ENCODE results near the gene APOC1.
"Not testable (repeated sequence)": the region's sequence is repeated elsewhere in the genome, so short reads cannot be mapped to it uniquely, and the experiment has no call there.

Gene APOC1

DNA sequence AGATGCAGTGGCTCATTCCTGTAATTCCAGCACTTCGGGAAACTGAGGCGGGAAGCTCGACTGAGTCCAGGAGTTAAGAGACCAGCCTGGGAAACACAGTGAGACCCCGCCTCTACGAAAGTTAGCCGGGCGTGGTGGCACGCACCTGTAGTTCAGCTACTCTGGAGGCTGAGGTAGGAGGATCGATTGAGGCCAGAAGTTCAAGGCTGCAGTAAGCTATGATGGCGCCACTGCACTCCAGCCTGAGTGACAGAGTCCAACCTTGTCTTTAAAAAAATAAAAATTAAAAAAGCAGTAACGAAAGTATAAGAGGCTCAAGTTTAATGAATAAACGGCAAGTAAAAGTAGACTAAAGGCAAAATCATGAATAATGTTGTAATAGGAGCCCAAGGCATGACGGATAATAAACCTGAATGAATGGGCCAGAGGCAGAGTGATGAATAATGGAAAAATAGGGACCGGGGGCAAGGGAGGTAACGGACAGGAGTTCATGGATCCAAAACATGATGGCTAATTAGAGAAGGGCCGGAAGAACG lies 24.5 kb upstream of the APOC1 start:
- no peak for DNase-seq

DNA sequence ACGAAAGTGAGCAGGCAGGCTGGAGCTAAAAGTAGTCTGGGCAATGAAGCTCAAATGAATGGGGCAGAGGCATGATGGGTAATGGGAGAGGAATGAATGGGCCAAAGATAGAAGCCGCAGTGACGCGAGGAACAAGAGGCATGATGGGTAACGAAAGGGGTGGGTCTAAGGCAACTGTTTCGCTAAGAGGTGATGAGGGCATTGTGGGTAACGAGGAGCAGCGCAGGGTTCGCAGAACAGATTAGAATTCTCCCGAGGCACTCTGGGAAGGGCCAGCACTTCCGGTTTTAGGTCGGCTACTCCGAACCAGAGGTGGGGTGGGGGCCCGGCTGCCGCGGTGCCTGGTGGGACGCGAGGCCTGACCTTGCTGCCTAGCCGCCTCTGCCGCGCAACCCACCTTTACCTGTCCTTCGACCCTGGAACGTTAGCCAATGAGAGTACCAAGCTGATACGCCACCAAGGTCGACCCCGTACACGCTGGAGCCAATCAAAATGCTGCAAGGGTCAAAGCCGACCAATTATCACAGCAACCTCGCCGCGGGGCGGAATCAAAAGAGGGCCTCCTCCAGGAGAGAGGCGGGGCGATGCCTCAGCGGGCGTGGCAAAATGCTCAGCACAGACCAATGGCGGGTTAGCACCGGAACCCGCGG lies 23.9 kb upstream of the APOC1 start:
- peak; percentile 93 to 100 (median 100) for DNase-seq

DNA sequence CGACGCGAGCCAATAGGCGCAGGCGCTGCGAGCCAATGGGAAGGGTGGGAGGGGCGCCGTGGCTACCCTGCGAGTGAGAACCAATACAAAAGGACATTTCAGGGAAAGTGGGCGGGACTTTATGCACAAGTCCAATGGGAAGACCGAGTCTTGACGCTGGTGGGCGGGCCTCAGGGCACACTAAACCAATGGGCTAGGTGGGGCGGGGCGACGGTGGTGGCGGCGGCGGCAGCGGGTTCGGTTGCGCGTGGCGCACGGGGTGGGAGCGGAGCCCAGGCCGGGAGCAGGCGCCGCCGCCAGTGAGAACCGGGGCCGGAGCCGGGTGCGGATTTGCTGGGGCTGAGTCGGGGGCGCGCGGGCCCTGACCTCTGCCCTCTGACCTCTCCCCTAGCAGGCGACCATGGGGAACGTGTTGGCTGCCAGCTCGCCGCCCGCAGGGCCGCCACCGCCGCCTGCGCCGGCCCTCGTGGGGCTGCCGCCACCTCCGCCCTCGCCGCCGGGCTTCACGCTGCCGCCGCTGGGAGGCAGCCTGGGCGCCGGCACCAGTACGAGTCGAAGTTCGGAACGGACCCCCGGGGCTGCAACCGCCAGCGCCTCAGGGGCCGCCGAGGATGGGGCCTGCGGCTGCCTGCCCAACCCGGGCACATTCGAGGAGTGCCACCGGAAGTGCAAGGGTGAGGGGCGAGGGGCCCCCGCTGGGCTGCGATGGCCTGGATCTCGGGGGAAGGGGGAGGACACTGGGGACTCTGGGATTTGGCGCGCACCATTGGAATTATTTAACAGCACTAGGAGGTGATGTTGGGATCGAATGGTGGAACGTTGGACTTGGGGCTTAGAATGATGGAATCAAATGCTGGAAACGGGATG lies 23.2 kb upstream of the APOC1 start, which contains the start of gene TOMM40:
Gene TOMM40 (plus strand): TSS at position 239 of the 867 bp plus-strand sequence. CDS start 162 bp downstream, at position 401.
- DNase-seq, result peak in 6 of 56 donors; percentile 15 to 100 (median 100)

DNA sequence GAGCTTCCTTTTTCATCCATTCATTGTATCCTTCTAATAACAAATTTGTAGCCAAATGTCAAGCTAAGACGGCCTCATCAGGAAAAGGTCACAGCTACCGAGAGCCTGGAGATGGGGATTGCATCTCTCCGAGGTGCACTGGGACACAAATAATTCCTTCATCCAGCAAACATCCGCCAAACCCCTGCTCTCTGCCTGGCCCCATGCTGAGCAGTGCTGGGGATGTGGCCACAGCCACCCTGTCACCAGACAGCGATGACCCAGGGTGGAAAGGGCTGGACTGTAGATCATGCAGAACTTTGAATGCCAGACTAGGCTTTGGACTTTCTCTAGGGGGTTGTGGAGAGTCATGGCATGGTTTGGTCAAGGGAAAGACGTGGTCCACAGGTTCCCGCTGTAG lies 21.5 kb upstream of the APOC1 start:
- DNase-seq, result no peak

DNA sequence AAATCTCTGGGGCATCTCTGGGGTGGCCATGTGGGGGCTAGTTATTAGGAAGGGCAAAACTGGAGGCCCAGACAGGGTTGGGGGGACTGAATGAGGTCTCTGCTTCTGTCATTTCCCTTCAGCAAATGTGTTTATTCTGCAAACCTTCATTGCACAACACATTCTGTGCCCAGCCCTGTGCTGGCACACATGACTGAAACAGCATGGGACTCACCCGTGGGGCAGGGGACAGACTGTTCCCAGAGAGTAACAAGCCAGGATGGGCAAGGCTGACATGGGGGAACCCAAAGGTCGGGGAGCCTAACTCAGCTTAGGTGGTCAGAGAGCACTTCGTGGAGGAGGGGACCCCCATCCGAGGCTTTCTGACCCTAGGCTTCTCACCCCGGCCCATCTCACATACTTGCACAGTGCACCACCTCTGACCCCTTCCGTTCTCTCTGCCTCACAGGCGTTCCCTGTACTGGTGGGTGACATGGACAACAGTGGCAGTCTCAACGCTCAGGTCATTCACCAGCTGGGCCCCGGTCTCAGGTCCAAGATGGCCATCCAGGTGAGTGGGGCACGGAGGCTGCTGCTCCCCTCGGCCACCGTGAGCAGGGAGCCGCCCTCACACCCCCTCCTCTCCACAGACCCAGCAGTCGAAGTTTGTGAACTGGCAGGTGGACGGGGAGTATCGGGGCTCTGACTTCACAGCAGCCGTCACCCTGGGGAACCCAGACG lies 20.9 kb upstream of the APOC1 start:
- no peak for DNase-seq

DNA sequence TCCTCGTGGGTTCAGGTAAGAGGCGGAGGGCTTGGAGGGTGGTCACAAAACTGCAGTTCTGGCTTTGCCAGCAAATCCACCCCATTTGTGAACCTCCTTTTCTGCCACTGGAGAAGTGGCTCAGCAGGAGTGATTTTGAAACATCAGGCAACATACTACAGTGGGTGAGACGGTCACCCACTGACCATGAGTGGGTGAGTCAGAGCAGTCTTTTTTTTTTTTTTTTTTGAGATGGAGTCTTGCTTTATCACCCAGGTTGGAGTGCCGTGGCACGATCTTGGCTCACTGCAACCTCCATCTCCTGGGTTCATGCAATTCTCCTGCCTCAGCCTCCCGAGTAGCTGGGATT lies 20.4 kb upstream of the APOC1 start:
- no peak for DNase-seq

DNA sequence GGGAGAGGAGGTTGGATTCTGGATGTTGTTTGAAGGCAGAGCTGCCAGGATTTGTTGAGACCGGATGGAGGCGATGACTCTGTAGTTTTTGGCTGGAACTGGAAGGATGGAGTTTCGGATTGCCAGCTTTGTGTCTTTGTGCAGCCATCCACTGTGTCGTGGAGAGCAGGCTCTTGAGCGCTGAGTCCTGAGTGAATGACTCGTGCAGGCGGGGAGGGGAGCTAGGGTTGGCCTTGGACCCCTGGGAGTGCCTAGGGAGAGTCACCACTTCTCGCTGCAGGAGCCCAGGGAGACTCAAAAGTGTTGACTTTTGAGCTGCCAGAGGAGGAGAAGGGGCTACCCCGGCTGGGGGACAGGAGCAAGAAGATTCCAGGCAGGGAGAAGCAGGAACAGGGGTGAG lies 19.5 kb upstream of the APOC1 start:
- DNase-seq, result no peak

DNA sequence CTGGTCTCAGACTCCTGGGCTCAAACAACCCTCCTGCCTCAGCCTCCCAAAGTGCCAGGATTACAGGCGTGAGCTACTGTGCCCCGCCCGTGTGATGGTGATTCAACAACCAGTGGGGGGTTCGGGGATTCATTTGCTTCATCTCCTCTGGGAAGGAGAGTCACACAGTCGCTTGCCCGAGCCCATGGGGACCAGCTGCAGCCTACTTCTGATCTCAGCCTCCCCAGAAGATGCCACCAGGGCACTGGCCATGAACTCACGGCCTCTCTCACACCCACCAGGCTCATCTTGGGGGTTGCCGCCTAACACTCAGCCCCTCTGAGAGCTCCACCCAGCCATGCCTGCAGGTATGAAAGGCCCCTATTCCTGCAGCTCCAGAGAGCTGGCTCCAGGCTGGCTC lies 16.6 kb upstream of the APOC1 start:
- no peak for DNase-seq

DNA sequence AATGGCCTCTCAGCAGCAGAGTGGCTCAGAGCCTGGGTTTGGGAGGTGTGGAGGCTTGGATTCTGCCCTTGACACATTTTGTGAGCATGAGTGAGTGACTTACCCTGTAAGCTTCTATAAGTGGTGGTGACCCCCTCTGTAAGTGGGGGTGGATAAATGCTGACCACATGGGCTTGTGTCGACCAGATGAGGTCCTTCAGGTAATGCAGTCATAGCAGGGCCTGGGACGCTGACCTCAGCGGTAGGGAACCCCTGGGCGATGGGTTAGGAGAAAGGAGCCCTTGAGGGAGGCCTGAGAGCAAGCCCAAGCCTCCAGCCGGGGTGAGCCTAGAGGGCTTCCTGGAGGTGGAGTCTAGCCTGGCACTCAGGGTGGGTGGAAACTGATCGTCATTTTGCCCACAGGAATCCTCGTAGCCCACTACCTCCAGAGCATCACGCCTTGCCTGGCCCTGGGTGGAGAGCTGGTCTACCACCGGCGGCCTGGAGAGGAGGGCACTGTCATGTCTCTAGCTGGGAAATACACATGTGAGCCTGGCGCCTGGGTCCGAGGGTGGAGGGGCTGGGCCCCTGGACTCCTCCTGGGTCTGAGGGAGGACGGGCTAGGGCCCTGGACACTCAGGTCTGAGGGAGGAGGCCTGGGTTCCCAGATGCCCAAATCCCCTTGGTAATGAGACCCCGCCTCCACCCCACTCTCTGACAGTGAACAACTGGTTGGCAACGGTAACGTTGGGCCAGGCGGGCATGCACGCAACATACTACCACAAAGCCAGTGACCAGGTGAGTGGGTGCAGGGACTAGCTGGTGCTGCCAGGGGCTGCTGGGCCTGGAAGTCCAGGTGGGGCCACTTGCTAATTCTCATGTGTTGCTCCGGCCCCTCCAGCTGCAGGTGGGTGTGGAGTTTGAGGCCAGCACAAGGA lies 13.8 kb upstream of the APOC1 start:
- DNase-seq, result no peak

DNA sequence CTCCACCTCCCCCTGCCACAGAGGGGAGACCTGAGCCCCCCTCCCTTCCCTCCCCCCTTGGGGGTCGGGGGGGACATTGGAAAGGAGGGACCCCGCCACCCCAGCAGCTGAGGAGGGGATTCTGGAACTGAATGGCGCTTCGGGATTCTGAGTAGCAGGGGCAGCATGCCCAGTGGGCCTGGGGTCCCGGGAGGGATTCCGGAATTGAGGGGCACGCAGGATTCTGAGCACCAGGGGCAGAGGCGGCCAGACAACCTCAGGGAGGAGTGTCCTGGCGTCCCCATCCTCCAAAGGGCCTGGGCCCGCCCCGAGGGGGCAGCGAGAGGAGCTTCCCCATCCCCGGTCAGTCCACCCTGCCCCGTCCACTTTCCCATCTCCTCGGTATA lies 11.2 kb upstream of the APOC1 start:
- DNase-seq, result no peak

DNA sequence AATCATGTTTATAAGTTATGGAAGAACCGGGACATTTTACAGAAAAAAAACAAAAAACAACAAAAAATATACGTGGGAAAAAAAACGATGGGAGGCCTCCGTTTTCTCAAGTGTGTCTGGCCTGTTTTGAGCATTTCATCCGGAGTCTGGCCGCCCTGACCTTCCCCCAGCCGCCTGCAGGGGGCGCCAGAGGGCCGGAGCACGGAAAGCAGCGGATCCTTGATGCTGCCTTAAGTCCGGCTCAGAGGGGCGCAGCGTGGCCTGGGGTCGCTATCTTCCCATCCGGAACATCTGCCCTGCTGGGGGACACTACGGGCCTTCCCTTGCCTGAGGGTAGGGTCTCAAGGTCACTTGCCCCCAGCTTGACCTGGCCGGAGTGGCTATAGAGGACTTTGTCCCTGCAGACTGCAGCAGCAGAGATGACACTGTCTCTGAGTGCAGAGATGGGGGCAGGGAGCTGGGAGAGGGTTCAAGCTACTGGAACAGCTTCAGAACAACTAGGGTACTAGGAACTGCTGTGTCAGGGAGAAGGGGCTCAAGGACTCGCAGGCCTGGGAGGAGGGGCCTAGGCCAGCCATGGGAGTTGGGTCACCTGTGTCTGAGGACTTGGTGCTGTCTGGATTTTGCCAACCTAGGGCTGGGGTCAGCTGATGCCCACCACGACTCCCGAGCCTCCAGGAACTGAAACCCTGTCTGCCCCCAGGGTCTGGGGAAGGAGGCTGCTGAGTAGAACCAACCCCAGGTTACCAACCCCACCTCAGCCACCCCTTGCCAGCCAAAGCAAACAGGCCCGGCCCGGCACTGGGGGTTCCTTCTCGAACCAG lies 10.6 kb upstream of the APOC1 start:
- DNase-seq, result peak in 49 of 56 donors; percentile 11 to 83 (median 52)

DNA sequence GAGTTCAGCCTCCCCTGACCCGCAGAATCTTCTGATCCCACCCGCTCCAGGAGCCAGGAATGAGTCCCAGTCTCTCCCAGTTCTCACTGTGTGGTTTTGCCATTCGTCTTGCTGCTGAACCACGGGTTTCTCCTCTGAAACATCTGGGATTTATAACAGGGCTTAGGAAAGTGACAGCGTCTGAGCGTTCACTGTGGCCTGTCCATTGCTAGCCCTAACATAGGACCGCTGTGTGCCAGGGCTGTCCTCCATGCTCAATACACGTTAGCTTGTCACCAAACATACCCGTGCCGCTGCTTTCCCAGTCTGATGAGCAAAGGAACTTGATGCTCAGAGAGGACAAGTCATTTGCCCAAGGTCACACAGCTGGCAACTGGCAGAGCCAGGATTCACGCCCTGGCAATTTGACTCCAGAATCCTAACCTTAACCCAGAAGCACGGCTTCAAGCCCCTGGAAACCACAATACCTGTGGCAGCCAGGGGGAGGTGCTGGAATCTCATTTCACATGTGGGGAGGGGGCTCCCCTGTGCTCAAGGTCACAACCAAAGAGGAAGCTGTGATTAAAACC lies 9.9 kb upstream of the APOC1 start:
- no peak for DNase-seq

DNA sequence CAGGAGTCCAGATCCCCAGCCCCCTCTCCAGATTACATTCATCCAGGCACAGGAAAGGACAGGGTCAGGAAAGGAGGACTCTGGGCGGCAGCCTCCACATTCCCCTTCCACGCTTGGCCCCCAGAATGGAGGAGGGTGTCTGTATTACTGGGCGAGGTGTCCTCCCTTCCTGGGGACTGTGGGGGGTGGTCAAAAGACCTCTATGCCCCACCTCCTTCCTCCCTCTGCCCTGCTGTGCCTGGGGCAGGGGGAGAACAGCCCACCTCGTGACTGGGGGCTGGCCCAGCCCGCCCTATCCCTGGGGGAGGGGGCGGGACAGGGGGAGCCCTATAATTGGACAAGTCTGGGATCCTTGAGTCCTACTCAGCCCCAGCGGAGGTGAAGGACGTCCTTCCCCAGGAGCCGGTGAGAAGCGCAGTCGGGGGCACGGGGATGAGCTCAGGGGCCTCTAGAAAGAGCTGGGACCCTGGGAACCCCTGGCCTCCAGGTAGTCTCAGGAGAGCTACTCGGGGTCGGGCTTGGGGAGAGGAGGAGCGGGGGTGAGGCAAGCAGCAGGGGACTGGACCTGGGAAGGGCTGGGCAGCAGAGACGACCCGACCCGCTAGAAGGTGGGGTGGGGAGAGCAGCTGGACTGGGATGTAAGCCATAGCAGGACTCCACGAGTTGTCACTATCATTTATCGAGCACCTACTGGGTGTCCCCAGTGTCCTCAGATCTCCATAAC lies 8.8 kb upstream of the APOC1 start, which contains the start of gene APOE:
Gene APOE (plus strand): TSS at position 360 of the 724 bp plus-strand sequence. CDS start 829 bp downstream, outside the sequence.
- DNase-seq, result peak in 40 of 56 donors; percentile 6 to 75 (median 42)

DNA sequence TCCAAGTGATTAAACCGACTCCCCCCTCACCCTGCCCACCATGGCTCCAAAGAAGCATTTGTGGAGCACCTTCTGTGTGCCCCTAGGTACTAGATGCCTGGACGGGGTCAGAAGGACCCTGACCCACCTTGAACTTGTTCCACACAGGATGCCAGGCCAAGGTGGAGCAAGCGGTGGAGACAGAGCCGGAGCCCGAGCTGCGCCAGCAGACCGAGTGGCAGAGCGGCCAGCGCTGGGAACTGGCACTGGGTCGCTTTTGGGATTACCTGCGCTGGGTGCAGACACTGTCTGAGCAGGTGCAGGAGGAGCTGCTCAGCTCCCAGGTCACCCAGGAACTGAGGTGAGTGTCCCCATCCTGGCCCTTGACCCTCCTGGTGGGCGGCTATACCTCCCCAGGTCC lies 6.8 kb upstream of the APOC1 start:
- DNase-seq, result no peak

DNA sequence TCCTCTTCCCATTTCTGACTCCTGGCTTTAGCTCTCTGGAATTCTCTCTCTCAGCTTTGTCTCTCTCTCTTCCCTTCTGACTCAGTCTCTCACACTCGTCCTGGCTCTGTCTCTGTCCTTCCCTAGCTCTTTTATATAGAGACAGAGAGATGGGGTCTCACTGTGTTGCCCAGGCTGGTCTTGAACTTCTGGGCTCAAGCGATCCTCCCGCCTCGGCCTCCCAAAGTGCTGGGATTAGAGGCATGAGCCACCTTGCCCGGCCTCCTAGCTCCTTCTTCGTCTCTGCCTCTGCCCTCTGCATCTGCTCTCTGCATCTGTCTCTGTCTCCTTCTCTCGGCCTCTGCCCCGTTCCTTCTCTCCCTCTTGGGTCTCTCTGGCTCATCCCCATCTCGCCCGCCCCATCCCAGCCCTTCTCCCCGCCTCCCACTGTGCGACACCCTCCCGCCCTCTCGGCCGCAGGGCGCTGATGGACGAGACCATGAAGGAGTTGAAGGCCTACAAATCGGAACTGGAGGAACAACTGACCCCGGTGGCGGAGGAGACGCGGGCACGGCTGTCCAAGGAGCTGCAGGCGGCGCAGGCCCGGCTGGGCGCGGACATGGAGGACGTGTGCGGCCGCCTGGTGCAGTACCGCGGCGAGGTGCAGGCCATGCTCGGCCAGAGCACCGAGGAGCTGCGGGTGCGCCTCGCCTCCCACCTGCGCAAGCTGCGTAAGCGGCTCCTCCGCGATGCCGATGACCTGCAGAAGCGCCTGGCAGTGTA lies 6.2 kb upstream of the APOC1 start:
- no peak for DNase-seq

DNA sequence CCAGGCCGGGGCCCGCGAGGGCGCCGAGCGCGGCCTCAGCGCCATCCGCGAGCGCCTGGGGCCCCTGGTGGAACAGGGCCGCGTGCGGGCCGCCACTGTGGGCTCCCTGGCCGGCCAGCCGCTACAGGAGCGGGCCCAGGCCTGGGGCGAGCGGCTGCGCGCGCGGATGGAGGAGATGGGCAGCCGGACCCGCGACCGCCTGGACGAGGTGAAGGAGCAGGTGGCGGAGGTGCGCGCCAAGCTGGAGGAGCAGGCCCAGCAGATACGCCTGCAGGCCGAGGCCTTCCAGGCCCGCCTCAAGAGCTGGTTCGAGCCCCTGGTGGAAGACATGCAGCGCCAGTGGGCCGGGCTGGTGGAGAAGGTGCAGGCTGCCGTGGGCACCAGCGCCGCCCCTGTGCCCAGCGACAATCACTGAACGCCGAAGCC lies 5.6 kb upstream of the APOC1 start:
- no peak for DNase-seq

DNA sequence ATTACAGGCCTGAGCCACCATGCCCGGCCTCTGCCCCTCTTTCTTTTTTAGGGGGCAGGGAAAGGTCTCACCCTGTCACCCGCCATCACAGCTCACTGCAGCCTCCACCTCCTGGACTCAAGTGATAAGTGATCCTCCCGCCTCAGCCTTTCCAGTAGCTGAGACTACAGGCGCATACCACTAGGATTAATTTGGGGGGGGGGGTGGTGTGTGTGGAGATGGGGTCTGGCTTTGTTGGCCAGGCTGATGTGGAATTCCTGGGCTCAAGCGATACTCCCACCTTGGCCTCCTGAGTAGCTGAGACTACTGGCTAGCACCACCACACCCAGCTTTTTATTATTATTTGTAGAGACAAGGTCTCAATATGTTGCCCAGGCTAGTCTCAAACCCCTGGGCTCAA lies 4.6 kb upstream of the APOC1 start:
- DNase-seq, result no peak

DNA sequence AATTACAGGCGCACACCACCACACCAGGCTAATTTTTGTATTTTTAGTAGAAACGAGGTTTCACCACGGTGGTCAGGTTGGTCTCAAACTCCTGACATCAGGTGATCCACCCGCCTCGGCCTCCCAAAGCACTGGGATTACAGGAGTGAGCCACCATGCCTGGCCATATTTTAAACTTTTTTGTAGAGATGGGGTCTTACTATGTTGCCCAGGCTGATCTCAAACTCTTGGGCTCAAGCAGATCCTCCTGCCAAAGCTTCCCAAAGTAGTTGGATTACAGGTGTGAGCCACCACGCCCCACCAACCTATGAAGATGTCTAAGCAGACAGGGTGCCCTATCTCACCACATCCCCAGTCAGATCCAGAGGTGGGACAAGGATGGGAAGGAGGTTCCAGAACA lies 2.5 kb upstream of the APOC1 start:
- not testable (repeated sequence) for DNase-seq

Data from amygdala (tissue), 56 donors.